Endometrial microvascular endothelial cells (primary cell): ENCODE data around the gene DAZL. TPM values are rescaled to one million over a fixed set of nuclear protein-coding genes. Genes with fewer than 3 reads are reported as not detected.
"Not testable (repeated sequence)": the region's sequence is repeated elsewhere in the genome, so short reads cannot be mapped to it uniquely, and the experiment has no call there.

Experiments
- in situ Hi-C: cut with HindIII; loops from 2 replicates; pipeline ENCODE4 v1.10.0; 2017; ENCODE audit warnings: low sequenced_read_pairs, low pct_unique_long_range_greater_than_20kb; ENCODE audit errors: inconsistent ontology term
- total RNA-seq: library from RNA; depleted of rRNA; stranded (reverse); fragments of >200 nt; gene quantifications from one replicate; pipeline ENCODE4 v1.2.3, GENCODE V29; 2015; ENCODE audit errors: inconsistent ontology term

DAZL gene, protein sequence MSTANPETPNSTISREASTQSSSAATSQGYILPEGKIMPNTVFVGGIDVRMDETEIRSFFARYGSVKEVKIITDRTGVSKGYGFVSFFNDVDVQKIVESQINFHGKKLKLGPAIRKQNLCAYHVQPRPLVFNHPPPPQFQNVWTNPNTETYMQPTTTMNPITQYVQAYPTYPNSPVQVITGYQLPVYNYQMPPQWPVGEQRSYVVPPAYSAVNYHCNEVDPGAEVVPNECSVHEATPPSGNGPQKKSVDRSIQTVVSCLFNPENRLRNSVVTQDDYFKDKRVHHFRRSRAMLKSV
- not detected for total RNA-seq

DNA sequence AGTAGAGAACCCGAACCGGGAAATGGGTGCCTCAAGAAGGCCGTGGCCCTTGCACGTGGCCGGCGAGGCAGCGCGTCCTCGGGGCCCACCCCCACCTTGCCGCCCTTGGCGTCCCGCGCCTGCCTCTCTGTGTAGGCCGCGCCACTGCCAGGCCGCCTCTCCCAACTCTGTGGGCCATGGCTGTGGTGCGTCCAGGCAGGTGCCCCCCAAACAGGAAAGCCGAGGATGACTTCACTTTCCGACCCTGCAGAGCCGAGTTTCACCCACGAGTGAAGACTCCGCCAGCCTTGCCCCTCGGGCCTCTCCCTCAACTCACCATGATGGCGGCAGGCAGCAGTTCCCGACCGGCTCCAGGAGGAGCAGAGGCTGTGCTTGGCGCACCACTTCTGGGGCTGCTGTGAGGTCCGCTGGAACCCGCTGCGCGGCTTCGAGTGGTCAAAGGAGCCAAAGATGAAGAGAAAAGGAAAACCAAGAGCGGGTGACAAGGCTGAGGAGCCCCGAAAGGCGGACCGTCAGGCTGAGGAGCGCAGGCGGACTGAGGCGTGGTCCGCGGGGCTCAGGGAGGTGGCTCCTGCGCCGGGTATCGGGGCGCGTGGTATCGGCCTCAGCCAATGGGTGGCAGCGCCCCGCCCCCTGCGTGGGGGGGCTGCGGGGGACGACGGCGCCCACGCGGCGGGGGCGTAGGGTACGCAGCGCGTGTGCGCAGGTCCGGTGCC is at the start of gene DAZL:
TSS of gene DAZL (minus strand) at position 537 of the 716 bp plus-strand sequence. CDS start at position 319, 218 bp downstream.
- in situ Hi-C loops, result no loop called here

DNA sequence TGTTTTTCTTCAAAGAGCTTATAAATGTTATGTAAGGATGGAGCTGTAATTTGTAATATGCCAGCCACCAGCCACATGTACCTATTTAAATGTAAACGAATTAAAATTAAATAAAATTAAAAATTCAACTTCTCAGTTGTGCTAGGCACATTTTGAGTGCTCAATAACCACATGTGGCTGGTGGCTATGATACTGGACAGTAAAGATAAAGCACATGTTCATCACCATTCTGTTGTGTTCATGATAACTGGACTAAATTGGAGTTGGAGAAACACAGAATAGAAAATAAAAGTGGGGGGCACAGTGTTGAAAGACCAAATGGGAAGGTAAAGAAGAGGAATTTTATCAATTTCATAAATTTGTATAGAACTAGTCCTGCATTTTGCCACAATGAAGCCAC is 49.8 kb upstream of the DAZL start:
- in situ Hi-C loops, result no loop called here

DNA sequence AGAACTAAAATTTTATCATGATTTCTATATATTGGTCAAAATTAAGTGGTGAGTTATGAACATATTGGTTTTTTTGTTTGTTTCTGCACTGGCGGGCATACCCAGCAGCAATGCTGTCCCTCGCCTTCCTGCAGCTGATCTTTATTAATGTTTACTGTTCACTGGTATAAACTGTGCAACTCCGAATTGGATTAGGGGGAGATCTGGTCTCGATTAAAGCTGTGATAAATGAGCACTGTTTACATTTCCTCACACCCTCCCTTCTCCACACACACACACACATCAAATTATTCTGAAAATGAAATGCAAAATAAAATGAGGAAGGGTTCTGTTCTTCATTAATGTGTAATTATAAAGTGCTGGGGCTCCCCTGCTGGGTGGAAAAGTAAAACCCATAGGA is 48.5 kb upstream of the DAZL start:
- in situ Hi-C loops, result no loop called here

DNA sequence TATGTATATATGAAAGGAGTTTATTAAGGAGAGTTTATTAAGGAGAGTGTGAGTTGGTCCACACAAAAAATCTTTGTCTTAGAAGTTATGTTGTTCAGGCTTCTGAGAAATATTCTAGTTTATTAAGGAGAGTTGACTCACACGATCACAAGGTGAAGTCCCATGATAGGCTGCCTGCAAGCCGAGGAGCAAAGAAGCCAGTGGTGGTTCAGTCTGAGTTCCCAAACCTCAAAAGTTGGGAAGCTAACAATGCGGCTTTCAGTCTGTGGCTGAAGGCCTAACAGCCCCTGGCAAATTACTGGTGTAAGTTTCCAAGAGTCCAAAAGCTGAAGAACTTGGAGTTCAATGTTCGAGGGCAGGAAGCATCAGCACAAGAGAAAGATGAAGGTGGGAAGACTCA is 42.4 kb upstream of the DAZL start:
- in situ Hi-C loops, result no loop called here

DNA sequence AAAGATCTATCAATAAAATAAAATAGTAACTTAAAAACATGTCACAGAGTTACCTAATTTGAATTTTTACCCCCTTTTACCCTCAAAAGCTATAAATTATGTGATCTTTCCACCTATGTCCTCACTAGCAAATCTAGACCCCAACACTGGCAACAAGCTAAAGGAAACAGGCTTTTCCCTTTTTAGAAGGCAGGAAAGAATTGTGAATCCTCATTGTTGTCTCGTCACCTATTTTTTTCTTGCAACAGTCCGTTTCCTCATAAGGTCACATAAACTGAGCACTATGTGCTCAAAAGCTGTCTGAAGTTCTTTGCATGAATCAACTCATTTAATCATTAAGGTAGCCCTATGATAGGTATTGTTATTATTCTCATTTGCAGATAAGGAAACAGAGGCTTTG is 34.6 kb upstream of the DAZL start:
- in situ Hi-C loops, result no loop called here

DNA sequence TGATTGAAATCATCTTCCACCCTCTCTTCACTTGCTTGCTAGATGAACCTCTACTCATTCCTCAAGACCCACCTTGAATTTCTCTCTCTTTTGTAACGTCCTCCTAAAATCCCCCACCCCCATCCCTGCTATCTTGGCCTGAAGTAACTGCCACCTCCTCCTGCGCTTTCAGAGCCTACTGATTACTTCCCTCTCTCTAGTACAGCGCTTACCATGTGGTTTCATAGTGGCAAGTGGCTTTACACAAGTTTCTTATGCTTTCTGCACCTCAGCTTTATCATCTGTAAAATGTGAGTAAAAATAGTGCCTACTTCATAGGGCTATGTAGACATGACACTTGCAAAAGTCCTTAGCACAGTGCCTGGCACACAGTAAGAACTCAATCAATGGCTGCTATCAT is 28.7 kb upstream of the DAZL start:
- in situ Hi-C loops, result no loop called here

DNA sequence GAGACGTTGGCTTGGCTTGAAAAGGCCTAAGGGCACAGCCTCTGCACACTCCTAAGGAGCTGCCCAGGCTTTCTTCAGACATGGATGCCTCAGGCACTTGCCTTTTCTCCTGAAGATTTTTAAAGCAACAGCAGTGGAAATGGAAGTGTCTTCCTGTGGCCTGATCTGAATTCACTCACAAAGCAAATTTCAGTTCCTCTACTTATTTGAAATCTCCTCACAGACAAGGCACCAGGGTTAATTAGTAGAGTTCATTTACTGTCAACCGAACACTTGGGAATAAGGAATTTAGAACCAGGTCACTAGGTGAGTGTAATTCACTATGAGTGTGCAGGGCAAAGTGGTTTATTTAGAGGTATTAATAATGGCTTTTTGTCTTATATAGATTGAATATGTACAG is 27.2 kb upstream of the DAZL start:
- in situ Hi-C loops, result no loop called here

DNA sequence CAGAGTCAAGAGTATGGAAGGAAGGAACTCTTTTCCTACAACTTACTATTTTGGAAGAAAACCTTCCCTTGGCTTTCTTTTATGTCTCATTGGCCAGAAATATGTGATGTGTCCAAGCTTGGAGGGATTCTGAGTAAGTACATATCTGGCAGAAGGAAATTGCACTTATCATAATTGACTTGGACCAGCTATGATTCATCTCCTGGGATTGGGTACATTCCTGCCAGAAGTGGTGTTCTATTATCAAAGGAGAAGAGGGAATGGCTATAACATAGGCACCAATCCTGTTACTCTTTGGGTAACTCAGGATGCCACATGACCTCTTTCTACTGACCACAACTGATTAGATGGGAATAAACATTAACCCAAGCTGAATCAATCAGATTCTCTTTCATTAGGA is 13.5 kb upstream of the DAZL start:
- in situ Hi-C loops, result no loop called here

DNA sequence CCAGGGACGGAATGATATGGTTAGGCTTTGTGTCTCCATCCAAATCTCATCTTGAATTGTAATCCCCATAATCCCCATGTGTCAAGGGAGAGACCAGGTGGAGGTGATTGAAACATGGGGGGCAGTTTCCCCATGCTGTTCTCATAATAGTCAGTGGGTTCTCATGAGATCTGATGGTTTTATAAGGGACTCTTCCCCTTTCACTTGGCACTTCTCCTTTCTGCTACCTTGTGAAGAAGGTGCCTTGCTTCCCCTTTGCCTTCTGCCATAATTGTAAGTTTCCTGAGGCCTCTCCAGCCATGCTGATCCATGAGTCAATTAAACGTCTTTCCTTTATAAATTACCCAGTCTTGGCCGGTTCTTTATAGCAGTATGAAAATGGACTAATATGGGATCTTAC is 11.9 kb upstream of the DAZL start:
- in situ Hi-C loops, result not testable (repeated sequence)

DNA sequence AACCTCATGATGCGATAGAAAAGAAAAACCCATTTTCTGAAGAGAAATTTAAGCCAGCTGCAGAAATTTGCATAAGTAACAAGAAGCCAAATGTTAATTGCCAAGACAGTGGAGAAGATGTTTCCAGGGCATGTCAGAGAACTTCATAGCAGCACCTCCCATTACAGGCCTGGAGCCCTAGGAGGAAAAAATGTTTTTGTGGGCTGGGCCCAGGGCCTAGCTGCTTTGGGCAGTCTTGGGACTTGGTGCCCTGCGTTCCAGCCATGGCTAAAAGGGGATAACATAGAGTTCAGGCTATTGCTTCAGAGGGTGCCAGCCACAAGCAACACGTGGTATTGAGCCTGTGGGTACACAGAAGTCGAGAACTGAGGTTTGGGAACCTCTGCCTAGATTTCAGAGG is 10.9 kb upstream of the DAZL start:
- in situ Hi-C loops, result no loop called here

DNA sequence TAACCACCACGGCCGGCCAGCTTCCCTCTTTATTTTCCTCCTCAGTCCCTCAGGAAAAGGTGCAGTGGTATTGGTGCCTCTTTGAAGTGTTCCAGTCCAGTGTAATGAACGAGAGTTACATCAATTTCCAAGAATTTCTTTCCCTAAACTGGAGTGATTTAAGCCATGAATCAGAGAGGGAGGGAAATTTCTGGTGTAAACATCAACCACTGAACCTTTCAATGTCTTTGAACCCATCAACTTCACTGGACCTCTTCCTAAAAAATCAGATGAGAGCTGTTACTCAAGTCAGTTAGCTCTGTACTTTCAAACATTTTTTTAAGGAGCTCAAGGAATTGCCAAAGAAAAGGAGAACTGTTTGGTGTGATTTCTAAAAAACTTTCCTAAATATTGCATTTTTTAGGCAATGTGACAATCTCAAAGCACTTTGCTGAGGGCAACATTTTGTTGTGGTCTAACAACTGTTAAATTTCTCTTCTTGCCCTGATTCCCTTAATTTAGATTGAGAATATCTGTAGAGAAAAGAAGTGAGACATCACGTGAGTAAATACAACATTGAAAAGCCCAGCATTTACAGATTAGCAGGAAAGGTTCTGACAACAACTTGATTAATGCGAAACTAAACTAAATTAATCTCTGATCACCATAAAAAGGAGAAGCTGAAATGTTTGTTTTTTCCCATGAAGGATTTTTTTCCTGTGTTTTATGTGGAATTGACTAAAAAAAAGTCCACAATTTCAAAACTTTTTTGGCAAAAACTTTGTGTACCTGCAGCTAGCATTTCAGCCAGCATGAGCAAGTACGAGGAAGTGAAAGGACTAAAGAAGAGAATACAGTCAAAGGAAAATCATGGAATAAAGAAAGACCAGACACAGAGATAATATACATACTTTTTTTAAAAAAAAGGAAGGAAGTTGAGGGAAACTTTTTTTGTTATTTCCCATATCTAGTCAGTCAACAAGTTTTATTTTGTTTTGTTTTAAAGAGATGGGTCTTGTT is 9.1 kb upstream of the DAZL start:
- in situ Hi-C loops, result no loop called here

DNA sequence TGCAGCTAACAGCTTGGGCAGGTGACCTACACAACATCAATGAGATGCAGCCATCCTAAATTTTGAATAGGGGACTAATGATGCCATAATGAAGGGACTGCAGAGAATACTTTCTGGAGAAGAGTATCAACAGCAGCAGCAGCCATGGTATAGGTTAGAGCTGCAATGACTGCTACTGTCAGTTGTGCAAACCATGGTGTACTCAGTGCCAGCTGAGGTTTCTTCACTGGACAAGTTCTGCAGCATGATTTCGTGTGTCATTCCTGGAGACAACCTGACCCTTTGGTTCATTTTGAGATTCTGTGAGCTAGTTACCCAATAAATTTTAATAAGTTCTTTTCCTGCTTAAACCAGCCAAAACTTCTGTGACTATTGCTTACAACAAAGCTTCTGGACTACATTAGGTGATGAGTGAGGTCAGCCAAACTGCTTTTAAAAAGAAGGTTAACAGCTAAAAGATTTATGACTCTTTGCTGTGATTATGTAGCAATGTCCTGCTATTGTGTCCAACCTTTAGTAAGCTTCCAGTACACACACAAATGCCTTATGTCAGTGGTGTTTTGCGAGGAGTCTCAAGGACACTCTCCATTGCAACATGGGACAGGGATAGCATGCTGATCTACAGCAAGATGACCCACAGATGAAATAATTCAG is 4.8 kb upstream of the DAZL start:
- in situ Hi-C loops, result no loop called here

DNA sequence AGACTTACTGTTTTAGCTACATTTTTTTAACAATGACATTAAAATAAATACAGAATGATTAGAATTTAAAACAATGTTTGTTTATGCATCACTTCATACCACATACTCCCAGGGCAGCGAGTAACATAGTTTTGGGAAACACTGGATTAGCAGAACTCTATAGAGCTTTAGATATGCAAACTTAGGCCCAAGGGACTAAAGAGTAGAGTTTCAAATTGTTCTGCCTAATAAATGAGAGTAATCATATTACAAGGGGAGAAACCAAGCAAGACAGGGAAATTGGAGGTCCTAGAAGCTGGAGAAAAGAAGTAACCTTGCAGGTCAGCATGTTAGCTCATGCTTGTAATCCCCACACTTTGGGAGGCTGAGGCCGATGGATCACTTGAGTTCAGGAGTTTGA is 3.6 kb upstream of the DAZL start:
- in situ Hi-C loops, result no loop called here

DNA sequence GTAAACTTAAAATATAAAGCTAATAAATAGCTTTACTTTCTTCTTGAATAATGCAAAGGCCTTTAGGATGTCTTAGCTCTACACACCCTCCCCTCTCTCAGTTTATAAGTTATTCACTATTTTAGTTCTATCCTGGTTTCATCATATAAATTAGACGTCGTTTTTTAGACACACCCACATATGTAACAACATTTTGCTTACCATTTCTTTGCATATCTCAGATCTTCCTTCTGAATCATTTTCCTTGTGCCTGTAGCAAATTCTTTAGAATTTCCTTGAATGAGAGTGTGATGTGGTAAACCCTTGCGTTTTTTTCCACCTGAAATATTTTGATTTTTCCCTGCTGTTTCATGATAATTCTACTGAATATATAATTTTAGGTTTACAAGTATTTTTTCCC is 2.5 kb upstream of the DAZL start:
- in situ Hi-C loops, result no loop called here

DNA sequence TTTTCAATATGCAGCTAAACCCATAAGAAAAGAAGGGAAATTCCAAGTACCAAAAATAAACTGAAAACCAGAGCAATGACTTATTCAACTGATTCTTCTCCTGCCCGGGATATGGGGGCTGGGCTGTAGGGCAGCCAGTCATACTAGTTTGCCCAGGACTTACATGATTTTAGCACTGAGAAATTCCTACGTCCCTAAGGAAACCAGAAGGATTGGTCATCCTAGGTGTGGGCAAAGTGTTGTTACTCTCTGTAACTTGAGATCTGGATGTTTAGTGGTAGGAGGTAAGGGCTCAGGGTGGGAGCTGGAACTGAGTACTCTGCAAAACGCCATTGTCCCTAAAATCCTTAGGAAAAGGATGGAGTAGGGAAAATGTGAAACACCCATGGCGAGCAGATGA is 1.2 kb upstream of the DAZL start:
- in situ Hi-C loops, result no loop called here

DNA sequence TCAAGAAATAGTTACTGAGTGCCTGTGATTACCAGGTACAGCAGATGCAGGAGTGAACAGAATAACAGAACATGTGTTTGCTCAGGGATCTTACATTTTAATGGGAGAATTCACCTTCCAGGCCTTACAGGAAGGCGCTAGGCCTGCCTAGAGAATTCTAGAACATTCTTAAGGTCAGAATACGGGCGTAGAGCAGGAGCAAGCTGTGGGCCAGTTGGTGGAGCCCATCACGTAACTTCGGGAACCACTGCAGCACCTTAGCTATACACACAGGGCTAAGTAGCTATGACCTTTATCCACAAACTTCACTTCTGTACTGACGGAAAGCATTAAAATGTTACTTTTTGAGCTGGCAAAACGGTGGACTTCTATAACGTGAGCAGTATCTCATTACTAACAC is 743 bp upstream of the DAZL start:
- in situ Hi-C loops, result no loop called here

DNA sequence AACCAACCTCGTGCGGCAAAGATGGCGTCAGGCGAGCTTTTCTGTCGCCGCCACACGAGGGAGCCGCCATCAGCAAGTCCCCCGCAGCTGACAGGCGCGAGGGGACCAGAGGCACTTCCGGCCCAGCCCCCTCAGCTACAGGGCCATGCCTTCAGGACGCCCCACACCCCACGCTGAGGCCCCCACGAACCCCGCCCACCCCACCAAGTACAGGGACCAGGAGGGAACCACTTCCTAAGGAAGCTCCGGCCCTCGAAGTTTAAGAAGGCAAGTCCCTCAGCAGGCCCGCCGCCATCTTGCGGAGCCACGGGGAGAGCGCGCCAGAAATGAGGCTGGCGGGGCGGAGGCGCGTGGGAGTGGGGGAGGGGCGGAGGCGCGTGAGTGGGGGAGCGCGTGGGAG is 790 bp downstream of the DAZL start:
- in situ Hi-C loops, result no loop called here

DNA sequence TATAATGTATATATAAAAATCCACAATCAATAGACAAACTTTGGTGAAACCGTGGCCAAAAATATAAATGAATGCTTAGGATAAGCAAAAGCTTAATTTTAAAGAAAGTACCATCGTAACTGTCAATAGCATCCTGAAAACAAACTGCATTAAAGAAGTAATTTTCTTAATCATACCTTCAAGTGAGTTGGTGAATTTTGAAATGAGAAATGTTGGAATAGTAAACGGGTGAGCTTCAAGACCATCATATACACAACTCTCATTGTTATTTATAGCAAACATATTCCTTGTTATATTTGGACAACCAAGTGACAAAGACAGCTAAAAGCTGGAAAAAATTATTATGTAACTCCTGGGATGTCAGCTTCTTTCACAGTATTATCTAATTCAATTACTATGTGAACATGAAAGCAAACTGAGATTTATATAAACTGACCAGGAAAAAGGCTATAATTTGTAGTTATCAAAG is 3.7 kb downstream of the DAZL start:
- in situ Hi-C loops, result no loop called here
